Effector CD8-positive, alpha-beta T cell (primary cell): Measurements from ENCODE around the gene MLLT3.

Source experiments
- DNase-seq: peaks from one replicate; lab custom pipeline; 2025; lab: John Stamatoyannopoulos, UW

MLLT3 gene

GRCh38 chr9:20305452-20305851, 316.8 kb downstream of the MLLT3 start:
- no peak for DNase-seq

- no peak for DNase-seq
Observed at GRCh38 chr9:20303996-20304395, 318.3 kb downstream of the MLLT3 start.

- no peak for DNase-seq
Observed at GRCh38 chr9:20303066-20303465, 319.2 kb downstream of the MLLT3 start.

GRCh38 chr9:20302197-20302596, 320.1 kb downstream of the MLLT3 start:
- no peak for DNase-seq

GRCh38 chr9:20300430-20301115, 321.7 kb downstream of the MLLT3 start:
- DNase-seq = no peak

- no peak for DNase-seq
Observed at GRCh38 chr9:20297646-20298084, 324.6 kb downstream of the MLLT3 start.

GRCh38 chr9:20295555-20295954, 326.7 kb downstream of the MLLT3 start:
- DNase-seq = no peak

- DNase-seq = no peak
Observed at GRCh38 chr9:20294046-20294750, 328.1 kb downstream of the MLLT3 start.

- DNase-seq = no peak
Observed at GRCh38 chr9:20292002-20292401, 330.3 kb downstream of the MLLT3 start.
